ENCODE results near the gene NANOS3.
A peak's percentile ranks its signal among the peaks of the same experiment; 100 is the strongest.

Gene NANOS3

GRCh38 chr19:13926715-13927114 lies 49.8 kb downstream of the NANOS3 start:
- H2AK5ac ChIP-seq (ENCODE audit: low read length): no peak overlapping the region
- H2BK120ac ChIP-seq (ENCODE audit: low read depth, low read length): no peak overlapping the region
- peaks cover 2% of the 10 kb centered on the region for H3K36me3 ChIP-seq (ENCODE audit: control insufficient read depth, insufficient read depth, low read length)
- H3K27ac ChIP-seq (ENCODE audit: low read depth, low read length): no peak overlapping the region
- no peak overlapping the region for H2BK5ac ChIP-seq (ENCODE audit: low read length)
- WGBS (ENCODE audit: extremely low coverage, insufficient coverage, low lambda C conversion rate): no CpG with 5 or more reads among the region's 8 CpGs
- no peaks in the 10 kb centered on the region for H3K27me3 ChIP-seq (ENCODE audit: insufficient read depth, low read length, poor library complexity)
- H3K23ac ChIP-seq (ENCODE audit: low read length): no peak overlapping the region
- H3K4ac ChIP-seq (ENCODE audit: low read depth, low read length): no peak overlapping the region
- no peaks in the 10 kb centered on the region for H3K4me1 ChIP-seq (ENCODE audit: control insufficient read depth, low read depth, low read length)
- no peaks in the 10 kb centered on the region for H3K79me1 ChIP-seq (ENCODE audit: low read length)
- no peak overlapping the region for H3K4me3 ChIP-seq (ENCODE audit: low read length)
- no peak overlapping the region for H4K5ac ChIP-seq (ENCODE audit: low read length)
- DNase-seq: no peak
- no peak overlapping the region for H3K4me2 ChIP-seq (ENCODE audit: low read length)
- H4K8ac ChIP-seq (ENCODE audit: low read depth, low read length): no peak overlapping the region
- no peak overlapping the region for H3K18ac ChIP-seq (ENCODE audit: low read length)
- H2BK15ac ChIP-seq (replicated peaks; ENCODE audit: low read depth): no peak overlapping the region
- H3K79me2 ChIP-seq (ENCODE audit: control insufficient read depth, insufficient read depth, low read length): no peaks in the 10 kb centered on the region
- H3K56ac ChIP-seq (ENCODE audit: low read length): no peak overlapping the region
- H3K9ac ChIP-seq (ENCODE audit: low read length): no peak overlapping the region

- Histone ChIP-seq H3K4me3 (ENCODE audit: low read length) (no peak overlapping the region), H3K27ac (ENCODE audit: low read depth, low read length) (no peak overlapping the region), H4K8ac (ENCODE audit: low read depth, low read length) (no peak overlapping the region), H3K18ac (ENCODE audit: low read length) (no peak overlapping the region), H3K27me3 (ENCODE audit: insufficient read depth, low read length, poor library complexity) (no peaks in the 10 kb centered on the region), H2AK5ac (ENCODE audit: low read length) (no peak overlapping the region), H3K36me3 (ENCODE audit: control insufficient read depth, insufficient read depth, low read length) (peaks cover 2% of the 10 kb centered on the region), H3K4ac (ENCODE audit: low read depth, low read length) (no peak overlapping the region), H3K23ac (ENCODE audit: low read length) (no peak overlapping the region), H3K79me2 (ENCODE audit: control insufficient read depth, insufficient read depth, low read length) (no peaks in the 10 kb centered on the region), H2BK15ac (replicated peaks; ENCODE audit: low read depth) (no peak overlapping the region), H3K4me2 (ENCODE audit: low read length) (no peak overlapping the region), H3K4me1 (ENCODE audit: control insufficient read depth, low read depth, low read length) (no peaks in the 10 kb centered on the region), H3K79me1 (ENCODE audit: low read length) (no peaks in the 10 kb centered on the region), H2BK120ac (ENCODE audit: low read depth, low read length) (no peak overlapping the region), H4K5ac (ENCODE audit: low read length) (no peak overlapping the region), H3K9ac (ENCODE audit: low read length) (no peak overlapping the region), H2BK5ac (ENCODE audit: low read length) (no peak overlapping the region), H3K56ac (ENCODE audit: low read length) (no peak overlapping the region)
- WGBS (ENCODE audit: extremely low coverage, insufficient coverage, low lambda C conversion rate): no CpG with 5 or more reads among the region's 12 CpGs
- DNase-seq: no peak
These were observed 52.4 kb downstream of the NANOS3 start for GRCh38 chr19:13929340-13929739.

GRCh38 chr19:13929956-13930355 lies 53.0 kb downstream of the NANOS3 start:
- no peak overlapping the region for H2BK5ac ChIP-seq (ENCODE audit: low read length)
- H3K4me2 ChIP-seq (ENCODE audit: low read length): no peak overlapping the region
- H4K8ac ChIP-seq (ENCODE audit: low read depth, low read length): no peak overlapping the region
- no peaks in the 10 kb centered on the region for H3K4me1 ChIP-seq (ENCODE audit: control insufficient read depth, low read depth, low read length)
- no peaks in the 10 kb centered on the region for H3K79me2 ChIP-seq (ENCODE audit: control insufficient read depth, insufficient read depth, low read length)
- WGBS (ENCODE audit: extremely low coverage, insufficient coverage, low lambda C conversion rate): no CpG with 5 or more reads among the region's 17 CpGs
- peaks cover 2% of the 10 kb centered on the region for H3K36me3 ChIP-seq (ENCODE audit: control insufficient read depth, insufficient read depth, low read length)
- H3K27me3 ChIP-seq (ENCODE audit: insufficient read depth, low read length, poor library complexity): no peaks in the 10 kb centered on the region
- no peak overlapping the region for H2BK120ac ChIP-seq (ENCODE audit: low read depth, low read length)
- H3K23ac ChIP-seq (ENCODE audit: low read length): no peak overlapping the region
- H3K27ac ChIP-seq (ENCODE audit: low read depth, low read length): no peak overlapping the region
- no peak overlapping the region for H2AK5ac ChIP-seq (ENCODE audit: low read length)
- H3K56ac ChIP-seq (ENCODE audit: low read length): no peak overlapping the region
- H3K9ac ChIP-seq (ENCODE audit: low read length): no peak overlapping the region
- H3K18ac ChIP-seq (ENCODE audit: low read length): no peak overlapping the region
- no peak overlapping the region for H2BK15ac ChIP-seq (replicated peaks; ENCODE audit: low read depth)
- H3K4me3 ChIP-seq (ENCODE audit: low read length): no peak overlapping the region
- no peak overlapping the region for H4K5ac ChIP-seq (ENCODE audit: low read length)
- DNase-seq: no peak
- no peaks in the 10 kb centered on the region for H3K79me1 ChIP-seq (ENCODE audit: low read length)
- H3K4ac ChIP-seq (ENCODE audit: low read depth, low read length): no peak overlapping the region

Small RNA genes lying within 50 kb of the gene (small RNA-seq; reads per million reads assigned to genes)
- gene MIR181C (ENCODE audit: insufficient read depth): 1,084 reads per million, percentile 99 among the genes with 10 or more reads in this experiment
- gene MIR181D (ENCODE audit: insufficient read depth): 786 reads per million, percentile 98 among the genes with 10 or more reads in this experiment
